GM19452 (cell line): Measurements from ENCODE around the gene ITFG2.

Source experiments
- ATAC-seq: cut with Tn5 transposase; IDR thresholded peaks from one replicate; pipeline ENCODE4 v1.9.1; 2021; ENCODE audit not compliant: unreplicated experiment

ITFG2 gene

GRCh38 chr12:2826721-2827515 is 14.4 kb downstream of the ITFG2 start:
- ATAC-seq: no peak

- ATAC-seq: no peak
Measured at GRCh38 chr12:2829275-2829674, 16.8 kb downstream of the ITFG2 start.

- no peak for ATAC-seq
Measured at GRCh38 chr12:2832550-2833127, 20.2 kb downstream of the ITFG2 start.

- ATAC-seq: no peak
Measured at GRCh38 chr12:2833327-2833726, 20.9 kb downstream of the ITFG2 start.

- no peak for ATAC-seq
Measured at GRCh38 chr12:2833810-2834209, 21.3 kb downstream of the ITFG2 start.

GRCh38 chr12:2834581-2835491 is 22.4 kb downstream of the ITFG2 start, which contains the start of gene NRIP2:
Gene NRIP2, minus strand, starts transcription at chr12:2835035. Its CDS starts 52 bp downstream, at chr12:2834983.
- no peak for ATAC-seq

GRCh38 chr12:2835691-2836403 is 23.4 kb downstream of the ITFG2 start:
- no peak for ATAC-seq

GRCh38 chr12:2836574-2836973 is 24.1 kb downstream of the ITFG2 start:
- no peak for ATAC-seq

- no peak for ATAC-seq
Measured at GRCh38 chr12:2841056-2841650, 28.7 kb downstream of the ITFG2 start.

GRCh38 chr12:2842948-2843347 is 30.5 kb downstream of the ITFG2 start:
- no peak for ATAC-seq

- no peak for ATAC-seq
Measured at GRCh38 chr12:2844786-2845185, 32.3 kb downstream of the ITFG2 start.

- no peak for ATAC-seq
Measured at GRCh38 chr12:2845280-2845679, 32.8 kb downstream of the ITFG2 start.

GRCh38 chr12:2851931-2852330 is 39.5 kb downstream of the ITFG2 start:
- no peak for ATAC-seq

- ATAC-seq: no peak
Measured at GRCh38 chr12:2853626-2854025, 41.2 kb downstream of the ITFG2 start.

- ATAC-seq: no peak
Measured at GRCh38 chr12:2854669-2855453, 42.4 kb downstream of the ITFG2 start.

- no peak for ATAC-seq
Measured at GRCh38 chr12:2855546-2855945, 43.1 kb downstream of the ITFG2 start.

GRCh38 chr12:2856051-2856450 is 43.6 kb downstream of the ITFG2 start:
- no peak for ATAC-seq

- no peak for ATAC-seq
Measured at GRCh38 chr12:2857021-2857431, 44.6 kb downstream of the ITFG2 start, which contains the start of gene TEX52. Gene TEX52, minus strand, starts transcription at chr12:2857039. Its CDS starts 13 bp downstream, at chr12:2857026.

- ATAC-seq: no peak
Measured at GRCh38 chr12:2857576-2857975, 45.1 kb downstream of the ITFG2 start.

- ATAC-seq: no peak
Measured at GRCh38 chr12:2858334-2858733, 45.9 kb downstream of the ITFG2 start.
